ENCODE measurements around the gene CCDC187.

DNA sequence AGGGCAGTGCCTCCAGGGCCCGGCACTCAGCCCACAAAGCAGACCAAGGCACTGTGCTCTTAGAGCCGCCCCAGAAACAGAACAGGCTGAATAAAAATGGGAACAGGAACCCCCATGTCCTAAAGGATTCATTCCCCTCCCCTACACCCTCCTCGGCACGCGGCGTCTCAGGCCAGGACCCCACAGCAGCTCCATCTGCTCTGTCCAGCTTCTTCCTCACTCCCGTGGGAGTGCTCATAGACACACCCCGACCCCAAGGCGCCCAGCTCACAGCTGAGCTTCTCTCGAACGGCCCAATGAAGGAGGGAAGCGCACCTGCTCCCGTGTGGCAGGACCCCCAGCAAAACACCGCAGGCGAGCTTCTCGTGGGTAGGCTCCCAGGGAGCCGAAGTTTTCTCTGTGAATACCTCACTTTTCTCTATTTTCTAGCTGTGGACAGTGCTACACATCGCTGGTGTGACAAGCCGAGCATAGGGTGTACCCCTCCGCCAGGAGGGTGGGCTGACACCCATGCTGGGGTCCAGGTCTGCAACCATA lies 42.9 kb downstream of the CCDC187 start:
- TF ChIP-seq, protein P1, sequence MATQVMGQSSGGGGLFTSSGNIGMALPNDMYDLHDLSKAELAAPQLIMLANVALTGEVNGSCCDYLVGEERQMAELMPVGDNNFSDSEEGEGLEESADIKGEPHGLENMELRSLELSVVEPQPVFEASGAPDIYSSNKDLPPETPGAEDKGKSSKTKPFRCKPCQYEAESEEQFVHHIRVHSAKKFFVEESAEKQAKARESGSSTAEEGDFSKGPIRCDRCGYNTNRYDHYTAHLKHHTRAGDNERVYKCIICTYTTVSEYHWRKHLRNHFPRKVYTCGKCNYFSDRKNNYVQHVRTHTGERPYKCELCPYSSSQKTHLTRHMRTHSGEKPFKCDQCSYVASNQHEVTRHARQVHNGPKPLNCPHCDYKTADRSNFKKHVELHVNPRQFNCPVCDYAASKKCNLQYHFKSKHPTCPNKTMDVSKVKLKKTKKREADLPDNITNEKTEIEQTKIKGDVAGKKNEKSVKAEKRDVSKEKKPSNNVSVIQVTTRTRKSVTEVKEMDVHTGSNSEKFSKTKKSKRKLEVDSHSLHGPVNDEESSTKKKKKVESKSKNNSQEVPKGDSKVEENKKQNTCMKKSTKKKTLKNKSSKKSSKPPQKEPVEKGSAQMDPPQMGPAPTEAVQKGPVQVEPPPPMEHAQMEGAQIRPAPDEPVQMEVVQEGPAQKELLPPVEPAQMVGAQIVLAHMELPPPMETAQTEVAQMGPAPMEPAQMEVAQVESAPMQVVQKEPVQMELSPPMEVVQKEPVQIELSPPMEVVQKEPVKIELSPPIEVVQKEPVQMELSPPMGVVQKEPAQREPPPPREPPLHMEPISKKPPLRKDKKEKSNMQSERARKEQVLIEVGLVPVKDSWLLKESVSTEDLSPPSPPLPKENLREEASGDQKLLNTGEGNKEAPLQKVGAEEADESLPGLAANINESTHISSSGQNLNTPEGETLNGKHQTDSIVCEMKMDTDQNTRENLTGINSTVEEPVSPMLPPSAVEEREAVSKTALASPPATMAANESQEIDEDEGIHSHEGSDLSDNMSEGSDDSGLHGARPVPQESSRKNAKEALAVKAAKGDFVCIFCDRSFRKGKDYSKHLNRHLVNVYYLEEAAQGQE (IDR thresholded peaks at IDR 0.05; ENCODE audit: insufficient read depth in 1 of 2, low read depth in 2 of 2, low read length in 2 of 2), result no peak
- TF ChIP-seq POLR2AphosphoS5 (IDR thresholded peaks at IDR 0.05; ENCODE audit: low read depth, low read length), result no peak
- TF ChIP-seq SIN3A (IDR thresholded peaks at IDR 0.05; ENCODE audit: borderline replicate concordance, insufficient read depth, low read length), result no peak

Data from PFSK-1 (cell line).